HL-60 (cell line): ENCODE results near the gene HOXD8.

Experiments
- CTCF ChIP-seq: IDR thresholded peaks from one replicate; pipeline ENCODE4 v1.5.1; 2011; ENCODE audit warnings: low read length, control low read depth, inconsistent platforms; ENCODE audit not compliant: insufficient read depth
- GABPA ChIP-seq: IDR thresholded peaks from 2 replicates; pipeline ENCODE4 v1.6.1; 2012; ENCODE audit warnings: low read depth
- POLR2AphosphoS5 ChIP-seq: IDR thresholded peaks from 2 replicates; pipeline ENCODE4 v1.6.1; 2012; ENCODE audit warnings: low read depth
- REST ChIP-seq: IDR thresholded peaks from 2 replicates; pipeline ENCODE4 v1.6.1; 2012; ENCODE audit warnings: low read depth; ENCODE audit not compliant: insufficient replicate concordance

GRCh38 chr2:176088048-176088936 is 41.2 kb upstream of the HOXD8 start:
- peak; percentile 73 for TF ChIP-seq CTCF
- TF ChIP-seq POLR2AphosphoS5: no peak
- no peak for TF ChIP-seq GABPA
- TF ChIP-seq REST: no peak
